IMR-90 (cell line): ENCODE data around the gene MICAL2. TPM values are rescaled to one million over a fixed set of nuclear protein-coding genes. Genes with fewer than 3 reads are reported as not detected.

Experiments
- ATAC-seq: fragments of 200-7000 bp; cut with Tn5 transposase; 2 replicates; pipeline ENCODE4 v1.9.1; 2020; ENCODE audit warnings: low read depth, mild to moderate bottlenecking, moderate library complexity
- BruUV-seq: library from RNA; stranded (reverse); fragments of 400-500 nt; replicated peaks from 2 replicates; lab custom pipeline; 2021; lab: Mats Ljungman, UMichigan
- CTCF ChIA-PET: fragments of 300-600 bp; formaldehyde crosslinking; extraction: SDS; loops from one replicate; lab custom pipeline; 2021; ENCODE audit warnings: antibody characterized with exemption; lab: Yijun Ruan, JAX
- POLR2A ChIA-PET: fragments of 300-600 bp; sonication (Branson Sonifier 250); formaldehyde crosslinking; loops from one replicate; lab custom pipeline; 2022; ENCODE audit warnings: antibody characterized with exemption; ENCODE audit not compliant: unreplicated experiment; lab: Charles Lee
- DNase-seq: peaks from one replicate; pipeline ENCODE4 v3.0.0; 2013
- H2AFZ ChIP-seq: replicated peaks from 2 replicates; pipeline ENCODE3; 2013; ENCODE audit warnings: low read length, mild to moderate bottlenecking; ENCODE audit not compliant: poor library complexity
- H2AK5ac ChIP-seq: 2 replicates; pipeline ENCODE4 v1.6.1; 2013; ENCODE audit warnings: low read depth, low read length, inconsistent platforms
- H2AK9ac ChIP-seq: replicated peaks from 2 replicates; pipeline ENCODE3; 2013; ENCODE audit warnings: mild to moderate bottlenecking, low read depth, low read length, moderate library complexity; ENCODE audit not compliant: poor library complexity
- H2BK120ac ChIP-seq: 2 replicates; pipeline ENCODE4 v1.6.1; 2013; ENCODE audit warnings: low read depth, low read length, inconsistent platforms
- H2BK15ac ChIP-seq: 3 replicates; pipeline ENCODE4 v1.6.1; 2013; ENCODE audit warnings: low read depth, low read length, inconsistent platforms
- H2BK20ac ChIP-seq: 2 replicates; pipeline ENCODE4 v1.6.1; 2013; ENCODE audit warnings: low read depth, mild to moderate bottlenecking, inconsistent platforms, low read length, moderate library complexity
- H2BK5ac ChIP-seq: 2 replicates; pipeline ENCODE4 v1.6.1; 2013; ENCODE audit warnings: mild to moderate bottlenecking, low read depth, low read length, inconsistent platforms; ENCODE audit not compliant: poor library complexity, severe bottlenecking
- H3K14ac ChIP-seq: replicated peaks from 2 replicates; pipeline ENCODE4 v1.6.1; 2013; ENCODE audit warnings: low read depth, low read length, inconsistent platforms
- H3K18ac ChIP-seq: 2 replicates; pipeline ENCODE4 v1.6.1; 2013; ENCODE audit warnings: low read depth, low read length, control low read depth
- H3K23ac ChIP-seq: 2 replicates; pipeline ENCODE4 v1.6.1; 2013; ENCODE audit warnings: low read depth, low read length, inconsistent platforms
- H3K27ac ChIP-seq: 2 replicates; pipeline ENCODE4 v1.5.1; 2013; ENCODE audit warnings: mild to moderate bottlenecking, control low read depth, low read length; ENCODE audit not compliant: insufficient read depth
- H3K27me3 ChIP-seq: 2 replicates; pipeline ENCODE4 v1.6.1; 2013; ENCODE audit warnings: low read length; ENCODE audit not compliant: control insufficient read depth, insufficient read depth
- H3K36me3 ChIP-seq: 2 replicates; pipeline ENCODE4 v1.6.1; 2013; ENCODE audit warnings: low read length, mixed read lengths; ENCODE audit not compliant: control insufficient read depth, insufficient read depth
- H3K4ac ChIP-seq: 2 replicates; pipeline ENCODE4 v1.6.1; 2013; ENCODE audit warnings: low read depth, low read length, inconsistent platforms
- H3K4me1 ChIP-seq: 2 replicates; pipeline ENCODE4 v1.6.1; 2013; ENCODE audit warnings: low read length, mixed read lengths; ENCODE audit not compliant: control insufficient read depth, insufficient read depth
- H3K4me2 ChIP-seq: 2 replicates; pipeline ENCODE4 v1.6.1; 2013; ENCODE audit warnings: low read depth, mild to moderate bottlenecking, control low read depth, low read length, moderate library complexity
- H3K4me3 ChIP-seq: 2 replicates; pipeline ENCODE4 v1.5.1; 2013; ENCODE audit warnings: low read depth, mild to moderate bottlenecking, control low read depth, low read length, moderate library complexity; ENCODE audit not compliant: insufficient read depth
- H3K56ac ChIP-seq: 2 replicates; pipeline ENCODE4 v1.6.1; 2013; ENCODE audit warnings: low read length, inconsistent platforms; ENCODE audit not compliant: insufficient read depth; ENCODE audit errors: extremely low read depth
- H3K79me1 ChIP-seq, 2 experiments: 2 replicates each; pipeline ENCODE4 v1.6.1; 2013; ENCODE audit warnings: low read length in 2 of 2, inconsistent platforms in 1 of 2, low read depth in 1 of 2
- H3K9ac ChIP-seq: 2 replicates; pipeline ENCODE4 v1.6.1; 2013; ENCODE audit warnings: low read depth, low read length, control low read depth
- H3K9me1 ChIP-seq: 2 replicates; pipeline ENCODE4 v1.6.1; 2013; ENCODE audit warnings: low read length, inconsistent platforms; ENCODE audit not compliant: insufficient read depth
- H3K9me3 ChIP-seq: 2 replicates; pipeline ENCODE4 v1.6.1; 2013; ENCODE audit warnings: low read length; ENCODE audit not compliant: control insufficient read depth, insufficient read depth
- H4K20me1 ChIP-seq: 2 replicates; pipeline ENCODE4 v1.6.1; 2013; ENCODE audit warnings: low read length, inconsistent platforms; ENCODE audit not compliant: insufficient read depth
- H4K5ac ChIP-seq: 2 replicates; pipeline ENCODE4 v1.6.1; 2013; ENCODE audit warnings: mild to moderate bottlenecking, low read depth, low read length, control low read depth
- H4K8ac ChIP-seq, 2 experiments: 2 replicates each; pipeline ENCODE4 v1.6.1; 2013; ENCODE audit warnings: low read depth in 2 of 2, low read length in 2 of 2, control low read depth in 1 of 2, inconsistent platforms in 1 of 2
- H4K91ac ChIP-seq: 2 replicates; pipeline ENCODE4 v1.6.1; 2013; ENCODE audit warnings: low read depth, low read length, inconsistent platforms; ENCODE audit not compliant: insufficient read depth
- BHLHE40 ChIP-seq: fragments of 150-350 bp; IDR thresholded peaks from 2 replicates; pipeline ENCODE4 v1.6.1; 2016; ENCODE audit warnings: mild to moderate bottlenecking, low read depth, low read length
- CEBPB ChIP-seq: IDR thresholded peaks from 2 replicates; pipeline ENCODE4 v1.6.1; 2012; ENCODE audit warnings: low read depth, low read length, improper control_type of control experiment
- CHD1 ChIP-seq: IDR thresholded peaks from 2 replicates; pipeline ENCODE4 v1.6.1; 2012; ENCODE audit warnings: low read depth, low read length, improper control_type of control experiment
- CTCF ChIP-seq: conservative IDR thresholded peaks from 2 replicates; pipeline ENCODE4 v1.5.1; 2012; ENCODE audit warnings: mild to moderate bottlenecking, low read depth, low read length, improper control_type of control experiment
- ELK1 ChIP-seq: fragments of 150-350 bp; IDR thresholded peaks from 2 replicates; pipeline ENCODE4 v1.6.1; 2016; ENCODE audit warnings: low read depth, mild to moderate bottlenecking, low read length, moderate library complexity, borderline replicate concordance
- FOS ChIP-seq: fragments of 150-350 bp; IDR thresholded peaks from 2 replicates; pipeline ENCODE4 v1.6.1; 2016; ENCODE audit warnings: low read depth, low read length
- MAFK ChIP-seq: IDR thresholded peaks from 2 replicates; pipeline ENCODE4 v1.6.1; 2012; ENCODE audit warnings: low read depth, low read length, improper control_type of control experiment
- MAZ ChIP-seq: IDR thresholded peaks from 2 replicates; pipeline ENCODE4 v1.6.1; 2012; ENCODE audit warnings: low read depth, mild to moderate bottlenecking, low read length, improper control_type of control experiment, moderate library complexity, borderline replicate concordance
- MXI1 ChIP-seq: IDR thresholded peaks from 2 replicates; pipeline ENCODE4 v1.6.1; 2012; ENCODE audit warnings: low read depth, mild to moderate bottlenecking, low read length, moderate library complexity, borderline replicate concordance
- NFE2L2 ChIP-seq: fragments of 150-350 bp; IDR thresholded peaks from 2 replicates; pipeline ENCODE4 v1.6.1; 2016; ENCODE audit warnings: low read depth, mild to moderate bottlenecking, low read length
- POLR2A ChIP-seq: IDR thresholded peaks from 2 replicates; pipeline ENCODE4 v1.6.1; 2012; ENCODE audit warnings: mild to moderate bottlenecking, low read depth, low read length
- RAD21 ChIP-seq: IDR thresholded peaks from 2 replicates; pipeline ENCODE4 v1.6.1; 2012; ENCODE audit warnings: low read length, improper control_type of control experiment
- RCOR1 ChIP-seq: IDR thresholded peaks from 2 replicates; pipeline ENCODE4 v1.6.1; 2012; ENCODE audit warnings: mild to moderate bottlenecking, low read length, improper control_type of control experiment; ENCODE audit not compliant: insufficient replicate concordance
- RFX5 ChIP-seq: IDR thresholded peaks from 2 replicates; pipeline ENCODE4 v1.8.0; 2012; ENCODE audit warnings: low read depth, mild to moderate bottlenecking, low read length, moderate library complexity
- SMC3 ChIP-seq: fragments of 150-350 bp; IDR thresholded peaks from 2 replicates; pipeline ENCODE4 v1.6.1; 2016; ENCODE audit warnings: low read depth, mild to moderate bottlenecking, antibody characterized with exemption, low read length, moderate library complexity
- USF2 ChIP-seq: fragments of 150-350 bp; IDR thresholded peaks from 2 replicates; pipeline ENCODE4 v1.6.1; 2017; ENCODE audit warnings: mild to moderate bottlenecking, antibody characterized with exemption, low read length, low read depth
- WGBS, 2 experiments: methylation state at CpG; one replicate each; pipeline versions ENCODE4 v1.1.5 to v1.1.7; 2013; ENCODE audit warnings: missing lambda C conversion rate in 2 of 2; ENCODE audit not compliant: insufficient read length in 1 of 2; ENCODE audit errors: extremely low coverage in 2 of 2; 5-methylcytosine and 5-hydroxymethylcytosine counted together
- dilution Hi-C: fragments of 300-500 bp; cut with HindIII; formaldehyde crosslinking; loops from one replicate; pipeline ENCODE4 v1.14.3; 2018; ENCODE audit warnings: low sequenced_read_pairs; ENCODE audit not compliant: unreplicated experiment
- in situ Hi-C: fragments of 300-500 bp; cut with MboI; formaldehyde crosslinking; loops from 3 replicates; pipeline ENCODE4 v1.14.3; 2019; ENCODE audit warnings: low sequenced_read_pairs, inconsistent platforms, mixed read lengths
- intact Hi-C: fragments of 100-400 bp; cut with micrococcal nuclease; formaldehyde crosslinking; loops from 2 replicates; pipeline ENCODE4 v1.10.0; 2022
- polyA plus RNA-seq, 3 experiments: library from polyadenylated mRNA; depleted of rRNA; stranded (reverse); fragments of >200 nt; gene quantifications; 2 replicates each; pipeline ENCODE4 v1.2.3, GENCODE V29; 2012; ENCODE audit warnings: low replicate concordance in 1 of 3
- total RNA-seq: library from RNA; depleted of rRNA; stranded (reverse); fragments of >200 nt; gene quantifications from 2 replicates; pipeline ENCODE4 v1.2.3, GENCODE V29; 2012

The MICAL2 gene
- total and polyA plus RNA-seq, 2 of the 4 experiments (the other 2 are of a cell fraction) = 170 to 336 TPM

GRCh38 chr11:12253843-12254281 lies 143.5 kb downstream of the MICAL2 start:
- Histone ChIP-seq H4K8ac (no peak overlapping the region), H3K4me2 (no peak overlapping the region), H3K9me1 (peaks cover 19% of the 10 kb centered on the region), H3K4ac (no peak overlapping the region), H3K14ac (no peak overlapping the region), H2BK120ac (no peak overlapping the region), H3K79me1 (peaks cover 41 to 93% of the 10 kb centered on the region in 2 experiments), H2BK20ac (no peak overlapping the region), H2AFZ (no peak overlapping the region), H3K36me3 (peaks cover 54% of the 10 kb centered on the region), H3K18ac (no peak overlapping the region), H2AK5ac (no peak overlapping the region), H4K91ac (no peak overlapping the region), H3K9me3 (no peaks in the 10 kb centered on the region), H2AK9ac (no peak overlapping the region), H4K20me1 (no peaks in the 10 kb centered on the region), H2BK15ac (no peak overlapping the region), H3K27ac (no peak overlapping the region), H4K5ac (no peak overlapping the region), H2BK5ac (no peak overlapping the region), H3K4me3 (no peak overlapping the region), H3K4me1 (peaks cover 6% of the 10 kb centered on the region; the same call in 1 of the 2 replicates), H3K23ac (no peak overlapping the region), H3K56ac (no peak overlapping the region), H3K9ac (no peak overlapping the region), H3K27me3 (no peaks in the 10 kb centered on the region)
- DNase-seq (no peak), ATAC-seq (no peak)
- CTCF ChIA-PET = no interaction called here
- dilution Hi-C loops = no loop called here
- POLR2A ChIA-PET = no interaction called here
- BruUV-seq = no TSS peak
- WGBS, 2 experiments = 71% methylated on average over 1 of the region's 7 CpGs; no CpG with 5 or more reads in 1 of the 2 experiments
- TF ChIP-seq SMC3 = no peak
- no peak for TF ChIP-seq ELK1
- no peak for TF ChIP-seq MAFK
- no peak for TF ChIP-seq RFX5
- no peak for TF ChIP-seq BHLHE40
- TF ChIP-seq MAZ = no peak
- no peak for TF ChIP-seq RAD21
- no peak for TF ChIP-seq CHD1
- TF ChIP-seq MXI1 = no peak
- no peak for TF ChIP-seq CEBPB
- no peak for TF ChIP-seq NFE2L2
- no peak for TF ChIP-seq RCOR1
- TF ChIP-seq POLR2A = no peak
- TF ChIP-seq CTCF = no peak
- no peak for TF ChIP-seq USF2
- no peak for TF ChIP-seq FOS
- in situ Hi-C loops = loop anchor here (25.0 kb wide), 1 partner anchor 1467 kb away; no protein-coding TSS in a partner anchor
- intact Hi-C loops = no loop called here
